ENCODE results near the gene UBE2D2. TPM values are rescaled to one million over a fixed set of nuclear protein-coding genes. Genes with fewer than 3 reads are reported as not detected.

The UBE2D2 gene
- total and polyA plus RNA-seq, 2 of the 4 experiments (the other 2 are of a cell fraction) = 26.9 to 35.7 TPM

DNA sequence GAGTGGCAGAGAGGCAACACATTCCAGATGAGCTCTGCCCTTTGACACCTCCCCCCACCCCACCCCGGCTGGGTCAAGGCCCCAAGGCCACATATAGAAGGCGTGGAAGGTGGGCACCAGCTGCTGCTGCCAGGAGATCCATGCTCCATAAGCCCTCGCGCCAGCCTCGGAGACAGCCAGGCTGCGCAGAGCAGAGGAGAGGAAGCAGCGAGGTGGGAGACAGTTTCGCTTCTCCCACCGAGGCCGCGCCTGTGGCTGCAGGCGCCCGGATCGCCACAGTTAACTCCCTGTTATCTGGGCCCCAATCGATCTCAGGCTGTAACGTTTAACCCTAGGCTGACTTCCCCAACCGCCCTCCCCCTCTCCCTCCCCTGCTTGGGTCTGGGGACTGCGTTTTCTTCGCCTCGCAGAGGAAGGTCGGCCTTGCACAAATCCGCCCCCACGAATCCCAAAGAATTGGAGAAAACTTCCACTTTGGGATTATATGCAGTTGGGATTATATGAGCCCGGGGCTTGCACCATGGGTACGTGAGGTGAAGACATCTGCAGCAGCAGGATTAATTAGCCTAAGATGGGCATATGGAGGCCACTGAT, 85.9 kb downstream of the UBE2D2 start:
- Histone ChIP-seq H3K4me1 (ENCODE audit: control insufficient read depth, insufficient read depth, low read length) (peaks cover 11% of the 10 kb centered on the region), H3K4ac (ENCODE audit: low read depth, low read length) (no peak overlapping the region), H3K9me1 (ENCODE audit: insufficient read depth, low read length) (peaks cover 9% of the 10 kb centered on the region), H4K20me1 (ENCODE audit: insufficient read depth, low read length) (peaks cover 12% of the 10 kb centered on the region), H3K4me3 (ENCODE audit: insufficient read depth, low read depth, low read length) (no peak overlapping the region), H4K8ac (ENCODE audit: low read depth in 2 of 2, low read length in 2 of 2) (no peak overlapping the region), H3K56ac (ENCODE audit: extremely low read depth, insufficient read depth, low read length) (no peak overlapping the region), H3K18ac (ENCODE audit: low read depth, low read length) (no peak overlapping the region), H2BK5ac (ENCODE audit: low read depth, low read length, poor library complexity, severe bottlenecking) (no peak overlapping the region), H3K27me3 (ENCODE audit: control insufficient read depth, insufficient read depth, low read length) (peaks cover 4% of the 10 kb centered on the region; the same call in 1 of the 2 replicates), H3K9me3 (ENCODE audit: control insufficient read depth, insufficient read depth, low read length) (no peaks in the 10 kb centered on the region), H2AK5ac (ENCODE audit: low read depth, low read length) (no peak overlapping the region), H3K36me3 (ENCODE audit: control insufficient read depth, insufficient read depth, low read length) (no peaks in the 10 kb centered on the region), H2BK120ac (ENCODE audit: low read depth, low read length) (no peak overlapping the region), H2BK20ac (ENCODE audit: low read depth, low read length) (no peak overlapping the region), H2AK9ac (replicated peaks; ENCODE audit: low read depth, low read length, poor library complexity) (no peak overlapping the region), H4K5ac (ENCODE audit: low read depth, low read length) (no peak overlapping the region), H3K27ac (ENCODE audit: insufficient read depth, low read length) (no peak overlapping the region), H2AFZ (replicated peaks; ENCODE audit: low read length, poor library complexity) (no peak overlapping the region), H3K9ac (ENCODE audit: low read depth, low read length) (no peak overlapping the region), H3K79me1 (ENCODE audit: low read depth in 1 of 2, low read length in 2 of 2) (peaks cover 9 to 24% of the 10 kb centered on the region in 2 experiments; a peak in 3 of 4 replicates), H3K4me2 (ENCODE audit: low read depth, low read length) (no peak overlapping the region), H2BK15ac (ENCODE audit: low read depth, low read length) (no peak overlapping the region), H3K14ac (replicated peaks; ENCODE audit: low read depth, low read length) (no peak overlapping the region), H4K91ac (ENCODE audit: insufficient read depth, low read depth, low read length) (no peak overlapping the region), H3K23ac (ENCODE audit: low read depth, low read length) (no peak overlapping the region)
- BruUV-seq (replicated peaks) = no TSS peak
- TF ChIP-seq, protein P1, sequence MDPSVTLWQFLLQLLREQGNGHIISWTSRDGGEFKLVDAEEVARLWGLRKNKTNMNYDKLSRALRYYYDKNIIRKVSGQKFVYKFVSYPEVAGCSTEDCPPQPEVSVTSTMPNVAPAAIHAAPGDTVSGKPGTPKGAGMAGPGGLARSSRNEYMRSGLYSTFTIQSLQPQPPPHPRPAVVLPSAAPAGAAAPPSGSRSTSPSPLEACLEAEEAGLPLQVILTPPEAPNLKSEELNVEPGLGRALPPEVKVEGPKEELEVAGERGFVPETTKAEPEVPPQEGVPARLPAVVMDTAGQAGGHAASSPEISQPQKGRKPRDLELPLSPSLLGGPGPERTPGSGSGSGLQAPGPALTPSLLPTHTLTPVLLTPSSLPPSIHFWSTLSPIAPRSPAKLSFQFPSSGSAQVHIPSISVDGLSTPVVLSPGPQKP (IDR thresholded peaks at IDR 0.05; ENCODE audit: borderline replicate concordance, low read depth, low read length) = no peak
- TF ChIP-seq NFE2L2 (IDR thresholded peaks at IDR 0.05; ENCODE audit: low read depth, low read length) (no peak), SMC3 (IDR thresholded peaks at IDR 0.05; ENCODE audit: low read depth, low read length) (no peak), MXI1 (IDR thresholded peaks at IDR 0.05; ENCODE audit: borderline replicate concordance, low read depth, low read length) (no peak), RCOR1 (IDR thresholded peaks at IDR 0.05; ENCODE audit: insufficient replicate concordance, low read length) (no peak), FOS (IDR thresholded peaks at IDR 0.05; ENCODE audit: low read depth, low read length) (no peak), CTCF (conservative IDR thresholded peaks at IDR 0.05; ENCODE audit: low read depth, low read length) (no peak), MAFK (IDR thresholded peaks at IDR 0.05; ENCODE audit: low read depth, low read length) (no peak), CHD1 (IDR thresholded peaks at IDR 0.05; ENCODE audit: low read depth, low read length) (no peak), RAD21 (IDR thresholded peaks at IDR 0.05; ENCODE audit: low read length) (no peak), RFX5 (IDR thresholded peaks at IDR 0.05; ENCODE audit: low read depth, low read length) (no peak), POLR2A (IDR thresholded peaks at IDR 0.05; ENCODE audit: low read depth, low read length) (no peak), CEBPB (IDR thresholded peaks at IDR 0.05; ENCODE audit: low read depth, low read length) (no peak), MAZ (IDR thresholded peaks at IDR 0.05; ENCODE audit: borderline replicate concordance, low read depth, low read length) (no peak), BHLHE40 (IDR thresholded peaks at IDR 0.05; ENCODE audit: low read depth, low read length) (no peak)
- TF ChIP-seq, protein P2, sequence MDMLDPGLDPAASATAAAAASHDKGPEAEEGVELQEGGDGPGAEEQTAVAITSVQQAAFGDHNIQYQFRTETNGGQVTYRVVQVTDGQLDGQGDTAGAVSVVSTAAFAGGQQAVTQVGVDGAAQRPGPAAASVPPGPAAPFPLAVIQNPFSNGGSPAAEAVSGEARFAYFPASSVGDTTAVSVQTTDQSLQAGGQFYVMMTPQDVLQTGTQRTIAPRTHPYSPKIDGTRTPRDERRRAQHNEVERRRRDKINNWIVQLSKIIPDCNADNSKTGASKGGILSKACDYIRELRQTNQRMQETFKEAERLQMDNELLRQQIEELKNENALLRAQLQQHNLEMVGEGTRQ (IDR thresholded peaks at IDR 0.05; ENCODE audit: low read depth, low read length) = no peak
- no peak for ATAC-seq (ENCODE audit: low read depth)
- no peak for DNase-seq
- POLR2A ChIA-PET (ENCODE audit: unreplicated experiment) = no interaction called here
- WGBS, 2 experiments (ENCODE audit: extremely low coverage in 2 of 2, insufficient read length in 1 of 2) = 90% methylated on average over 2 of the region's 25 CpGs; no CpG with 5 or more reads in 1 of the 2 experiments
- dilution Hi-C loops (cut with HindIII; ENCODE audit: low sequenced_read_pairs, unreplicated experiment) = loop anchor here (25.0 kb wide), 1 partner anchor 115 kb away; no protein-coding TSS in a partner anchor
- in situ Hi-C loops (cut with MboI; ENCODE audit: low sequenced_read_pairs) = loop anchor here (25.0 kb wide), 1 partner anchor 465 kb away; the partner anchor contains the start of gene PURA
- intact Hi-C loops (cut with micrococcal nuclease) = no loop called here
- CTCF ChIA-PET = interaction anchor here (1.9 kb wide), 1 partner anchor 10 kb away, joined by 12 read pairs; no protein-coding TSS in a partner anchor
